Right atrium auricular region (tissue), 2 donors: Measurements from ENCODE around the gene IL4I1. TPM values are rescaled to one million over a fixed set of nuclear protein-coding genes. Genes with fewer than 3 reads are reported as not detected.

ENCODE experiments used
- DNase-seq: peaks from one replicate; pipeline ENCODE4 v3.0.0-alpha.2; 2019; ENCODE audit warnings: low spot score
- H3K27ac ChIP-seq, 2 donors: fragments of 200-600 bp; sonication (generic); 1 replicate in 1 of 2; 2 replicates in 1 of 2; pipeline ENCODE4 v1.5.1; 2016 to 2019
- H3K27me3 ChIP-seq, 2 donors: fragments of 200-600 bp; sonication (generic); one replicate each; pipeline versions ENCODE4 v1.5.1 to v1.6.0; 2017 to 2019
- H3K36me3 ChIP-seq: fragments of 200-600 bp; sonication (generic); one replicate; pipeline ENCODE4 v1.5.1; 2016
- H3K4me1 ChIP-seq, 2 donors: fragments of 200-600 bp; sonication (generic); one replicate each; pipeline versions ENCODE4 v1.5.1 to v1.6.0; 2017 to 2019
- H3K4me3 ChIP-seq, 2 donors: fragments of 200-600 bp; sonication (generic); 1 replicate in 1 of 2; 2 replicates in 1 of 2; pipeline ENCODE4 v1.5.1; 2017 to 2019; ENCODE audit warnings: mild to moderate bottlenecking in 1 of 2, moderate library complexity in 1 of 2
- H3K9me3 ChIP-seq, 2 donors: fragments of 200-600 bp; sonication (generic); one replicate each; pipeline ENCODE4 v1.5.1; 2019
- CTCF ChIP-seq, 2 donors: fragments of 200-600 bp; sonication (generic); IDR thresholded peaks; one replicate each; pipeline ENCODE4 v1.5.1; 2019; ENCODE audit warnings: antibody characterized with exemption in 2 of 2
- total RNA-seq, 2 donors: library from RNA; depleted of rRNA; stranded (reverse); fragments of >200 nt; gene quantifications; one replicate each; pipeline ENCODE4 v1.1.0, GENCODE V29; 2016

Gene IL4I1
- total RNA-seq, 2 donors from 2014 or later = 0.43 TPM; not detected in 1

DNA sequence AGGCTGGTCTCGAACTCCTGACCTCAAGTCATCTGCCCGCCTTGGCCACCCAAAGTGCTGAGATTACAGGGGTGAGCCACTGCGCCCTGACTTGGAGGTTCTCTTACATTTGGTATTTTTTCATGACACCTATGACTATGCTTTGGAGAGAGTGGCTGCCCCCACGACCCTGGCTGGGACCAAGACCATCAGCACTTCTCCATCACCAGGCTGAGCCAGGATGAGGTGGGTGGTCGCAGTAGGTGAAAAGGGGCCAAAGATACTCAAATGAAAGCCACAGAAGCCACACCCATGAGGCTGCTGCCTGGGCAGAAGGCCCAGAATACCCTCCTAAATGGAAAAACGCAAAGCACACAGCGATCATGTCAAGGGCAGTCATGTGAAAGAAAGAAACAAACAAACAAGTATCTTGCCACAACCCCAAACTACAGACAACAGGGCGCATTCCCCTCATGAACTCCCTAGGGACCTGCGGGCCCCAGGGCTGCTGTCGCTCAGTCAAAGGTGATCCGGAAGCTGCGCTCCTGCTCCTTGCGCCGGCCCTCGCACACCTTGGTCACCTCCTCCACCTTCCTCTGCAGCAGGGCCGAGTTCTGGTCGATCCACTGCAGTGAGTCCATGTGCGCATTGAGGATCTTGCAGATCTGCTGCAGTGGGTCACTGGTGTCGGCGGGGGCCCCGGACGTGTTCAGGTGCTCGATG is 11.2 kb upstream of the IL4I1 start:
- DNase-seq = no peak
- TF ChIP-seq CTCF (IDR thresholded peaks at IDR 0.05) = no peak
- Histone ChIP-seq H3K4me3 (no peak overlapping the region), H3K4me1 (peaks cover 0 to 8% of the 10 kb centered on the region in 2 donors), H3K27ac (no peak overlapping the region), H3K9me3 (no peaks in the 10 kb centered on the region), H3K27me3 (no peaks in the 10 kb centered on the region), H3K36me3 (peaks cover 15% of the 10 kb centered on the region)

GRCh38 chr19:49906879-49907564 is 10.3 kb upstream of the IL4I1 start:
- Histone ChIP-seq H3K9me3 (no peaks in the 10 kb centered on the region), H3K27me3 (no peaks in the 10 kb centered on the region), H3K4me1 (peaks cover 0 to 8% of the 10 kb centered on the region in 2 donors), H3K4me3 (no peak overlapping the region), H3K27ac (no peak overlapping the region), H3K36me3 (peaks cover 15% of the 10 kb centered on the region)
- no peak for TF ChIP-seq CTCF (IDR thresholded peaks at IDR 0.05)
- DNase-seq = no peak

DNA sequence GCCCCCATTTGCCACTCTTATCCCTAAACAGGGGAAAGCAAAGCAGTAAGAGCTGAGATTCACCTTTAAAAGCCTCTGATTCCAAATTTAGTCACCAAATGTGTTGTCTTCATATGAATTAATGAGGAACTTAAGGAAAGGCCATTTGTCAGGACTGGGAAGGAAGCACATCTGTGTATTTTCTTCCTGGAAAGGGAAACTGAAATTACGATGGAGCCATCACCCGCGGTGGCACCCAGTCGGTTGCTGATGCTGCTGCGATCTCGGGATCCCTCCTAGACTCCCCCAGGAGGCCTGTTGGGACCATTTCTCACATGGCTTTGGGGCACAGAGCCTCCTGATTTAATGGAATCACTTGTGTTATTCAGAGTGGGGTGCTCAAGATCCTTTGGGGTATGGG is 7.4 kb upstream of the IL4I1 start:
- no peak for DNase-seq
- Histone ChIP-seq H3K27me3 (no peaks in the 10 kb centered on the region), H3K4me1 (no peaks in the 10 kb centered on the region), H3K9me3 (no peaks in the 10 kb centered on the region), H3K4me3 (no peak overlapping the region), H3K36me3 (peaks cover 15% of the 10 kb centered on the region), H3K27ac (no peak overlapping the region)
- no peak for TF ChIP-seq CTCF (IDR thresholded peaks at IDR 0.05)

- H3K27ac ChIP-seq = no peak overlapping the region
- H3K4me1 ChIP-seq = peaks cover 0 to 14% of the 10 kb centered on the region in 2 donors
- H3K4me3 ChIP-seq = no peak overlapping the region
- H3K9me3 ChIP-seq = no peaks in the 10 kb centered on the region
- no peaks in the 10 kb centered on the region for H3K27me3 ChIP-seq
- DNase-seq = no peak
- TF ChIP-seq CTCF (IDR thresholded peaks at IDR 0.05) = no peak
- H3K36me3 ChIP-seq = no peaks in the 10 kb centered on the region
These were observed 955 bp downstream of the IL4I1 start for GRCh38 chr19:49895566-49896297.

GRCh38 chr19:49894879-49895565 is 1.7 kb downstream of the IL4I1 start:
- H3K27ac ChIP-seq = no peak overlapping the region
- no peak overlapping the region for H3K4me3 ChIP-seq
- TF ChIP-seq CTCF (IDR thresholded peaks at IDR 0.05) = no peak
- DNase-seq = no peak
- no peaks in the 10 kb centered on the region for H3K36me3 ChIP-seq
- peaks cover 0 to 21% of the 10 kb centered on the region in 2 donors for H3K4me1 ChIP-seq
- H3K9me3 ChIP-seq = no peaks in the 10 kb centered on the region
- no peaks in the 10 kb centered on the region for H3K27me3 ChIP-seq
